Upper lobe of left lung (tissue), 4 donors: Measurements from ENCODE around the gene GOLGA6L25.
"Not testable (repeated sequence)": the region's sequence is repeated elsewhere in the genome, so short reads cannot be mapped to it uniquely, and the experiment has no call there.

Experiments used
- CTCF ChIP-seq, 6 experiments: fragments of 450-650 bp in 4 of 6; fragments of 200-600 bp in 2 of 6; sonication (generic) in 2 of 6; IDR thresholded peaks; one replicate each; pipeline ENCODE4 v1.5.1; 2016 to 2019; ENCODE audit warnings: antibody characterized with exemption in 6 of 6
- POLR2AphosphoS5 ChIP-seq, 2 donors: sonication (generic); formaldehyde crosslinking; IDR thresholded peaks; one replicate each; pipeline ENCODE4 v1.5.1; 2017; ENCODE audit warnings: antibody characterized with exemption in 2 of 2

GRCh38 chr15:28602152-28602551, 48.8 kb downstream of the GOLGA6L25 start:
- not testable (repeated sequence) for TF ChIP-seq CTCF, POLR2AphosphoS5 (IDR thresholded peaks at IDR 0.05)
